COLO668 (cell line): Measurements from ENCODE around the gene B3GAT2.
"Not testable (repeated sequence)": the region's sequence is repeated elsewhere in the genome, so short reads cannot be mapped to it uniquely, and the experiment has no call there.

Experiments used
- DNase-seq: peaks from one replicate; lab custom pipeline; 2025; ENCODE audit not compliant: unreplicated experiment; lab: John Stamatoyannopoulos, UW

B3GAT2 gene, protein sequence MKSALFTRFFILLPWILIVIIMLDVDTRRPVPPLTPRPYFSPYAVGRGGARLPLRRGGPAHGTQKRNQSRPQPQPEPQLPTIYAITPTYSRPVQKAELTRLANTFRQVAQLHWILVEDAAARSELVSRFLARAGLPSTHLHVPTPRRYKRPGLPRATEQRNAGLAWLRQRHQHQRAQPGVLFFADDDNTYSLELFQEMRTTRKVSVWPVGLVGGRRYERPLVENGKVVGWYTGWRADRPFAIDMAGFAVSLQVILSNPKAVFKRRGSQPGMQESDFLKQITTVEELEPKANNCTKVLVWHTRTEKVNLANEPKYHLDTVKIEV

DNA sequence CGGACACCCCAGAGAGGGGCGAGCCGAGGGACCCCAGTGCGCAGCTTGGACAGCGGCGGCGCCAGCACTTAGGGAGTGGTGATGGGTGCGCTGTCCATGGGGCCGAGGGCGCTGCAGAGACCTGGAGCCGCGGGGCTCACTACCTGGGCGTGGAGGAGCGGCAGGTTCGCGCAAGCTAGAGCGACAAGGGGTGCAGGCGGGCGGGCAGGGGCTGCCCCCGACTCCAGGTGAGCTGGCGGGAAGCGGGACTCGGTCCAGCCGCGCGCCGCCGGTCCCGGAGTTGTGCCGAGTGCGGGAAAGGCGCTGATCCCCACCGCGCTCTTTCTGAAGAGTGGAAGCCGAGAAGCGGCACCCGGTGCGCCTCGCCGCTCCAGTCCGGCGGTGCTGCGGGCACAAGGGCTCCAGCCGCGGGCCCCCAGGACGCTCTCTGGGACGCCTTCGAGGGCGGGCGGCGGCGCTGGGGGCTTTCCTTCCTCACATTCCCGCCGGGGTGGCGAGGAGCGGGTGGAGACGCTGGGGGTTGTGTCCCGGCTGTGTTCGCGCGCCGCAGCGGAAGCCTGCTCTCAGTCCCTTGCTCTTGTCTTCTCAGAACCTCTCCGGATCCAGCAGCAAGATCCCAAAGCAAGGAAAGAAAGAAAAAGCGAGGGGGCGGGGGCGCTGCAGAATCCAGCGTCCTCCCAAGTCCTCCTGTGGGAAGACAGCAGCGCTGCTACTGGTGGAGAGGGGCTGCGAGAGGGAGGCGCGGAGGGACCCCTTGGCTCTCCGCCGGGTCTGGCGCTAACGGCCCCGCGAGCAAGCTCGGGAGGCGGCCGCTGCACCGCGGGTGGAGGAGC, at the start of gene B3GAT2:
B3GAT2 (minus strand) TSS at position 610 of the 833 bp plus-strand sequence. CDS start 631 bp downstream, outside the sequence.
- DNase-seq, result peak; percentile 33

GRCh38 chr6:70998148-70998547, 41.3 kb upstream of the B3GAT2 start:
- no peak for DNase-seq

DNA sequence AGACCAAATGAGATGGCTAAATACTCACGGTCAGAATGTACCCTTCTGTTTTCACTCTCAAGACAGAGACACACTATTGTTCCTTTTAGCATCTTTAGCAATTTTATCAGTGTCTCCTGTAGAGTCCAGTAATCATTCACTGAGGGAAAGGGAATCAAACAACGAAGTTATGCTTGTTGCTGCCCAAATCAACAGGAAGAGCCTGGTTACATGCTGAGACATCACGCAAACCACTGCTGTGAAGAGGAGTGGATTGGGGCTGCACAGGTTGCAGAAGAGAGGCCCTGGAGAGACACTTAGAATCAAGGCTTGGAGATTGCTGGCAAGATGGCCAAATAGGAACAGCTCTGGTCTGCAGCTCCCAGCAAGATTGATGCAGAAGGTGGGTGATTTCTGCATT, 40.5 kb upstream of the B3GAT2 start:
- no peak for DNase-seq

GRCh38 chr6:70996106-70996505, 39.2 kb upstream of the B3GAT2 start:
- DNase-seq, result no peak

DNA sequence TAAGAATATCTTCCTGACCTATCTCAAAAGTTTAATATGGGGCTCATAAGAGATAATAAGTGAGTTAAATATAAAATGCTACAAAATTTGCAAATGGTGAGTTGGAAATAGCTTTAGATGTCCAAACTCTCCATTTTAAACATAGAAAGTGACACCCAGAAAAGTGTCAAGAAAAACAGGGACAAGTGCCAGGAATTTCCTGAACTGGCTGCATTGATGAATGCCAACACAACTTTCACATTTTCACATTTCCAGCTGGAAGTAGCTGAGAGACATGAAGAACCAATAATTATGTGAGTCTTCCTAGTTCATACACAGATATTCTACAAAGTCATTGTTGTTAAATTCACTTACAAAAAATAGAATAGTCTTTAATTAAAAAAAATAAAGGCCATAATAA, 38.6 kb upstream of the B3GAT2 start:
- DNase-seq, result no peak

GRCh38 chr6:70991253-70991652, 34.4 kb upstream of the B3GAT2 start:
- no peak for DNase-seq

- DNase-seq, result no peak
These were observed 28.3 kb upstream of the B3GAT2 start for GRCh38 chr6:70985156-70985555.

DNA sequence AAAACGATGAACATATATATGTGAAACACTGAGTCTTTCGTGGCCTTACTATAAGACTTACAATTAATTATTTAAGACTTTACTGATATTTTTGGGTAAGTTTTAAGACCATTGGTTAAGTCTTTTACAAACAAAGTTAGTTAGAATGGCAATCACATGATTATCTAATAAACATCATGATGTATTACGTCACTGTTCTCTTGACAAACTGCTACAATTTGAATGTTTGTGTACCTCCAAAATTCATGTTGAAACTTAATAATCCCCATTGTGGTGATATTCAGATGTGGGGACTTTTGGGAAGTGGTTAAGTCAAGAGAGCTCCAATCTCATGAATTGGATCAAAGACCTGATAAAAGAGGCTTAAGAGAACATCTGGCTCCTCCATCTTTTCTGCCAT, 25.9 kb upstream of the B3GAT2 start:
- DNase-seq, result no peak

- no peak for DNase-seq
These were observed 23.9 kb upstream of the B3GAT2 start for GRCh38 chr6:70980727-70981126.

- no peak for DNase-seq
These were observed 16.7 kb upstream of the B3GAT2 start for GRCh38 chr6:70973604-70974003.

DNA sequence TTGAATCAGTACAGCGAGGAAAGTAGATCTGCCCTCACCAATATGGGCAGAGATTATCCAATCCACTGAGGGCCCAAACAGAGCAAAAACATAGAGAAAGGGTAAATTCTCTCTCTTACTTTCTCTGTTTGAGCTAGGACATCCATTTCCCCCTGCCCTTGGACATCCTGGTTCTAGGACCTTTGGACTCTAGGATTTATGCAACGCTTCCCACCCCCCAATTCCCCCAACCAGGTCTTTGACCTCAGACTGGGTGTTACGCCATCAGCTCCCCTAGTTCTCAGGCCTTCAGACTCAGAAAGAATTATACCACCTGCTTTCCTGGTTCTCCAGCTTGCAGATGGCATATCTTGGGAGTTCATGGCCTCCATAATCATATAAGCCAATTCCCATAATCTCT, 10.2 kb upstream of the B3GAT2 start:
- no peak for DNase-seq

DNA sequence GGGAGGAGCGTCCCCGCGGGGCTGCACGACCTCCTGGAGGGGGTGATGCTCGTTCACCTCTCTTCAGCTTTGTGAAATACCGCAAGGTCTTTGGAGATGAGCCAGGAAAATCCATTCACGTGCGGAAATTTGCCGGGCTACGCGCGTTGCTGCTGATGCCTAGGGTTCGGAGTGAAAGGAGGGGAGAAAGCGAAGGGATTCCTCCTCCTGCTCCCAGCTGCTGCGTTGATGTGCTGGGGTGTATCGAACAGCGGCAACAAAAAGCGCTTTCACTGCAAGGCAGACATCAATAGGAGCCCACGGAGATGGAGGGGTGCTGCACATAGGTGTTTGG, 391 bp upstream of the B3GAT2 start:
- DNase-seq, result peak; percentile 27

GRCh38 chr6:70956191-70956450, 739 bp downstream of the B3GAT2 start:
- no peak for DNase-seq

GRCh38 chr6:70955441-70956190, 1.2 kb downstream of the B3GAT2 start:
- DNase-seq, result peak; percentile 95

- DNase-seq, result peak; percentile 4
These were observed 2.1 kb downstream of the B3GAT2 start for GRCh38 chr6:70954750-70955149.

GRCh38 chr6:70954176-70954575, 2.7 kb downstream of the B3GAT2 start:
- DNase-seq, result no peak

- DNase-seq, result no peak
These were observed 4.2 kb downstream of the B3GAT2 start for GRCh38 chr6:70952608-70953165.

DNA sequence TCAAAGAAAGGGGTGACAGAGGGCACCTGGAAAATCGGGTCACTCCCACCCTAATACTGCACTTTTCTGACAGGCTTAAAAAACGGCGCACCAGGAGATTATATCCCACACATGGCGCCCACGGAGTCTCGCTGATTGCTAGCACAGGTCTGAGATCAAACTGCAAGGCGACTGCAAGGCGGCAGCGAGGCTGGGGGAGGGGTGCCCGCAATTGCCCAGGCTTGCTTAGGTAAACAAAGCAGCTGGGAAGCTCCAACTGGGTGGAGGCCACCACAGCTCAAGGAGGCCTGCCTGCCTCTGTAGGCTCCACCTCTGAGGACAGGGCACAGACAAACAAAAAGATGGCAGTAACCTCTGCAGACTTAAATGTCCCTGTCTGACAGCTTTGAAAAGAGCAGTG, 12.5 kb downstream of the B3GAT2 start:
- not testable (repeated sequence) for DNase-seq

DNA sequence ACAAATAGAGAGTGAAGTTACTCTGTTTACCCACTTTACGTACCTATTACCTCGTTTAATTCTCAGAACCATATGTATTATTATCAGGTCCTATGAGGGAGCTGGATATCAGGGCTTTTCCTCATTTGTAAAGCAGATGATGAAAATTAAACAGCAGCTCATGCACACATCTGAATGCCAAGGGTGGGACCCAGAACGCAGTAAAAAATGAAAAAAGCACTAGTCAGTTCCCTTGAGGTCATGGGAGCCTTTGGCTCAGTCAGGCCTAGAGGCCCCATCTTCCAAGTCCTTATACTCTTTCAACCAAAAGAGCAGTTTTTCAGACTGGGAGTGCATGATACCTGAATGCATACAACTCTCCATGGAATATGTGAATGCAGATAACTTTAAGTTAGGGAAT, 23.0 kb downstream of the B3GAT2 start:
- DNase-seq, result no peak

DNA sequence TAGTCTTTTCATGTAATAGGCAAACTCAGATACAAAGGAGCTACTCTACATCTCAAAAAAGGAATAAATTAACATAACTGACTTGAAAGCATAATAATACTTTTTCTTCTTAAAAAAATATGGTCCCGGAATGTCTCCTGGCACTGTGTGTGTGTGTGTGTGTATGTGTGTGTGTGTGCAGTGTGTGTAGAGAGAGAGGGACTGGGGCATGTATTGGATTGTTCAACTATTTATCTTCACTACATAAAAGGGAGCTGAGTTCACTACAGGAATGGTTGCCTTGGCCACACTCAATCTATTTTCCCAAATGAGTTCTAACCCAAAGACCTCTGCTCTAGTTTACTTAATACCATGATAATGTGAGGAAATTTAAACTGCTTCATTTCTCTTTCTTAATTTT, 51.1 kb downstream of the B3GAT2 start:
- no peak for DNase-seq

DNA sequence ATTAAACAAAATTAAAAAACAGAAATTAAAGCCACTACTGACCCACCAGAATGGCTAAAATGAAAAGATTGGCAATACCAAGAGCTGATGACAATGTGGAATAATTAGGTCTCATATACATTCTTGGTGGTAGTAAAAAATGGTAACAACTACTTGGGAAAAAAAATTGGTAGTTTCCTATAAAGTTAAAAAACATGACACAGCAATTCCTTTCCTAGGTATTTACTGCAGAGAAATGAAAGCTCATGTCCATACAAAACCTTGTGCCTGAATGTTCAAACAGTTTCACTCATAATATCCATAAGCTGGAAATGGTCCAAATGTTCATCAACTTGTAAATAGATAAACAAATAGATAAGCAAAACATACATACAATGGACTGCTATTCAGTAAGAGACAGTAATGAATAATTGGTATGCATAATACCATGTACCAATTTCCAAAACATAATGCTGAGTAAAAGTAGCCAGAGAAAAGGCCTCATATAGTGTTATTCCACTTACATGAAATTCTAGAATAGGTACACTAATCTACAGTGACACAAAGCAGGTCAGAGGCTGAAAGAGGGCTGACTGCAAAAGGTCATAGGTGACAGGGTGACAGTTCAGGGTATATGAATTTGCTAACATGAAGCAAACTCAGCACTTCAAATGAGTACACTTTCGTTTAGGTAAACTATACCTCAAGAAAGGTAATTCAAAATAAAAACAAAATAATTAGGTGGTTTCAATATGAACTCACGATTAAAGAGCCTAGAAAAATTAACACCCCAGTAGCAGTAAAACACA, 53.0 kb downstream of the B3GAT2 start:
- DNase-seq, result no peak
